Endothelial cell of hepatic sinusoid (primary cell): ENCODE results near the gene ANTXRL.
"Not testable (repeated sequence)": the region's sequence is repeated elsewhere in the genome, so short reads cannot be mapped to it uniquely, and the experiment has no call there.

Source experiments
- in situ Hi-C: cut with HindIII; loops from 2 replicates; pipeline ENCODE4 v1.10.0; 2017; ENCODE audit warnings: low sequenced_read_pairs

Gene ANTXRL

GRCh38 chr10:46286991-46287693 lies at the start of gene ANTXRL:
TSS of gene ANTXRL (plus strand) at chr10:46286997. CDS start at chr10:46287263, 266 bp downstream.
- in situ Hi-C loops = no loop called here

- in situ Hi-C loops = no loop called here
Observed at GRCh38 chr10:46237815-46238510, 48.8 kb upstream of the ANTXRL start.

GRCh38 chr10:46239247-46239646 lies 47.5 kb upstream of the ANTXRL start:
- in situ Hi-C loops = no loop called here

- in situ Hi-C loops = no loop called here
Observed at GRCh38 chr10:46239993-46240683, 46.7 kb upstream of the ANTXRL start.

DNA sequence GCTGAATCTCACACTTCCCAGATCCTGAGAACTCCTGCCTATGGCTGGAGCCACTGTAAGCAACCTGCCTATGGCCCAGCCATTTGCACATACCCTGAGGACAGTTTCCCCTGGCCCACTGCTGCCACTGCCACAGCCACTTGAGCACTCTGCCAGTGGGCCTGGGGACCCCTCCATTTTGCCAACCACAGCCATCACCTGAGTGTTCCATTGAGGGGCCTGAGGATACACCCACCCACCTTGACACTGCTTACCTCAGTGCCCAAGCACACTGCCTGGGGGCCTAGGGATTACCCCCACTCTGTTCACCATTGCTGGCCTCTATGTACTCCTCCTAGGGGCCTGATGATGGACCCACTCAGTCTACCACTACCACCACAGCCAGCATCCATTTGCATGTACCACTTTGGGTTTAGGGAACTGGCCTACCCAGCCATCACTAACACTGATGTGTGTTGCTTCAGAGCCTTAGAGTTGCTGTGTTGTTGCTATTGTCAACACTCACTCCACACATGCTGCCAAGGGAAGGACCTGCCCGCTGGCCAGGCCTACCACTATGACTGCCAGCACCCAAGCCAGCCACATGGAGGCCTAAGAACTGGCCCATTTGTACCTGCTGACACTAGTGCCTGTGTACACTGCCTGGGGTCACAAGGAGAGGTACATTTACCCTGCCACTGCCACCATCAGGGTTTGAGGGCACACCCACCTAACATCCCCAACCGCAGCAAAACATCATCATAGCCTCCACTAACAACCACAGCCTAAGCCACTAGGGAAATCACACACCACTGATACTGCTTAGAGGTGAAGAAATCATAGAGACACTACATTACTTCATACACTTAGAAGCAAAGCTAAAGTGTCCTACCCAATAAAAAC lies 45.9 kb upstream of the ANTXRL start:
- in situ Hi-C loops = no loop called here

GRCh38 chr10:46245381-46245900 lies 41.4 kb upstream of the ANTXRL start:
- in situ Hi-C loops = no loop called here

GRCh38 chr10:46246400-46247180 lies 40.2 kb upstream of the ANTXRL start:
- in situ Hi-C loops = not testable (repeated sequence)

- in situ Hi-C loops = no loop called here
Observed at GRCh38 chr10:46247181-46247475, 39.7 kb upstream of the ANTXRL start.

DNA sequence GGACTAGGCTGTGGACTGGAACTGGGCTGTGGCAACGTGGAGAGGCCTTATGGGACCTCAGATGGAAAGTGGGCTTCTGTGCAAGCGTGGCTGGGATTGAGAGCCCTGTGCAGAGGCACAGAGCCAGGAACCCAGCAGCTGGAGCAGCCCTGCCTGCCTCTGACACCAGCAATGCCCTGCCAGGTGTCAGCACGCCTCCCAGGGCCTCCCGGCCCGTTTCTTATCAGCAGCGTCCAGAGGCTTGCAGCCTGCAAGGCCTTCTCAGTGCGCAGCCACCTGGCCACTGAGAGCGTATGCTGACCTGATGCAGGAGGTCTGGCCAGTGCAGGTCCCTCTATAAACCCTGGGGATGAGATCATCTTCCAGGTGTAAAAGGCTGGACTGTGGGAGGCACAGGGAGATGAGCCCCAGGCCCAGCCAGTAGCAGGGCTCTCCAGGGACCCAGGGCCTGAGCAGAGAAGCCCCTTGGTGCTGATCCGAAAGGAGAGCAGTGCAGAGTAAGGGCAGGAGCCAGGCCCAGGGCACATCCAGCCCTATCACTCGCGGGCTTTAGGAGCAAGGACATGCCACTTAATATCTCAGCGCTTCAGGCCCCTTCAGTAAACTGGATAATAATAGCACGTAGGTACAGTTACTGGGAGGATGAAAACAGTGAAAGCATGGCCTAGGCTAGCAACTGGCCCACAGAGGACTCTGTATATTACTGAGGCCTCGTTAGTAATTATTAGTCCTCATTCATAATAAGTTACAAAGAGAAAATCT lies 38.8 kb upstream of the ANTXRL start:
- in situ Hi-C loops = no loop called here

- in situ Hi-C loops = no loop called here
Observed at GRCh38 chr10:46248651-46249146, 38.1 kb upstream of the ANTXRL start.

- in situ Hi-C loops = not testable (repeated sequence)
Observed at GRCh38 chr10:46249617-46250344, 37.0 kb upstream of the ANTXRL start.

GRCh38 chr10:46250481-46250880 lies 36.3 kb upstream of the ANTXRL start:
- in situ Hi-C loops = no loop called here

DNA sequence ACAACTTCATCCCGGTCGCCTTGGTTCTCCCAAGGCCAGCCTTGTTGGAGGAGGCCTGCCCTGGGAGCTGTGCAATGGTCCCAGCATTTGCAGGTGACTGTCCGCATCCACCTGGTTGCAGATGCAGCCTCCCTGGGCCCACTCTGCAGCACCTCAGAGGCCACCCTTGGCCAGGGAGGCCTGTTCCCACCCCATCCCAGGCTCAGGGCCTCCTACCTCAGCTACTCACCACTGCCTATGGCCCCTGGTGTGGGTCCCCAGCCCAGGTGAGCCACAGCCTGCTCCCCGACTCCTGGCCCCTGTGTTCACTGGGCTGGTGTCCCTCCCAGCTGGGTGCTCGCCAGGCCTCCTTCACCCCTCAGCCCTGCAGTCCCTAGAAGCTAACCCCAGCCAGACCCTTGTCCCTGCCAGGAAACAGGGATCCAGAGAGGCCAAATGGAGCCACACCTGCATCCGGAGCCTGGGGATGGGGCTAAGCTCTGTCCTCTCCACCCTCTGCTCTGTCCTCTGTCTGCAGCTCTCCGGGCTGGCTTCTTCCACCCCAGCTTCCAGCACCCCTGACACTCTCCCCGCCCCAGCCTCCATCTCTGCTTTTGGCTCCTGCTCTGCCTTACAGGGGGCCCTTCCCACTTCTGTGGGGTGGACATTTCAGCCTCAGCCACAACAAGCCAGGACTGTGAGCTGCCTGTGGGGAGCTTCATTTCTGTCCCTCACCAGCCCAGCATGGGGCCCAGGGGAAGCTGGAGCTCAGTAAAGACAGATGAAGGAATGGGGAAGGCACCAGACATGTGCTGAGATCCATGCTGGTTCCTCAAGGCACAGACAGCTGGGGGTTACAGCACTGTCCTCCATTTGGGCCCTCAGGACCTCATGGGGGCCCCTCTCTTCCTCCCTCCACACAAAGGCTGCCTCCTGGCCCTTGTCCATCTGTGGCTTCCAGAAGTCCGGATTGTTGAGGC lies 35.6 kb upstream of the ANTXRL start:
- in situ Hi-C loops = no loop called here

DNA sequence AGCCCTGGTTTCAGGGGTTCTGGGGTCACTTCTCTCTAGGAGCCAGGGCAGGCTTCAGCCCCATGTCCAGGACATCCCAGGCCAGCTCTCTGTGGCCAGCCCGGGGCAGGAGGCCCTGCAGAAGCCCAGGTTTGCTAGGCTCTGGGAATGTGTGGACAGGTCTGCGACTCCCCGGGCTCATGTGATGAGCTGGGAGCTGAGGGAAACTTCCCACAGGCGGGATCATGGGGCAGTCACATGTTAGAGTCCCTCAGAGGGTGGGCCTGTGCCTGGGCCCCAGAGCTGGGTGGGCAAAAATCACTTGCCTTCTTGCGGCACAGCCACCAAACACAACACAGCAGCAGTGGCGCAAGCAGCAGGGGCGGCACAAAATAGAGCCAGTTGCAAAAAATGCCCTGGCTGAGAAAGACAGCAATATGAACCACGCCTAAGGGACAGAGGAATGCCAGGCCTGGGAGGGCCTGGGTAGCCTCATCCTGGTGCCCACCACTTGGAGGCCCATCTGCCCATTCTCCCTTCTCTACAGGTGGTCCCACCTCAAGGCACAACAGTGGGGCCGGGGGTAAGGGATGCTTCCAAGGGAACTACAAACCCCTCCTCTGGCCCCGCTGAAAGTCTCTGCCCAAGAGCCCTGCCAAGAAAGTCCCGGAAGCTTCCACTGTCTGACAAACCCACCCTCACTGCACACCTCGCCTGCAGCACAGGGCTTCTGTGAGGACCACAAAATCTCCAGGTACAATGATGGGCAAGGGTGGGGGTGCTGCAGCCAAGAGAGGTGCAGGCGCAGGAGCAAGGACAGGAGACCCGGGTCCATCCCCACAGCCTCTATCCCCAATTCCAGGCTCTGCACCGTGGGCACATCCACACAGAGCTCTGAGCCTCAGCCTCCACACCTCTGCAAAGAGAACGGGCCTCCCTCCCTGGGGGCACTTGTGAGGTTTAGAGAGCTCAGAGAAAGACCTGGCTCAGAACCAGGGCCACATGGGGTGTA lies 34.6 kb upstream of the ANTXRL start:
- in situ Hi-C loops = no loop called here

- in situ Hi-C loops = no loop called here
Observed at GRCh38 chr10:46253076-46254006, 33.5 kb upstream of the ANTXRL start.
